ENCODE data around the gene CDH12.
"Not testable (repeated sequence)": the region's sequence is repeated elsewhere in the genome, so short reads cannot be mapped to it uniquely, and the experiment has no call there.

CDH12 gene

GRCh38 chr5:22644859-22645258, 208.3 kb downstream of the CDH12 start:
- DNase-seq: no peak

GRCh38 chr5:22643356-22643755, 209.8 kb downstream of the CDH12 start:
- no peak for DNase-seq

GRCh38 chr5:22631683-22632082, 221.5 kb downstream of the CDH12 start:
- no peak for DNase-seq

GRCh38 chr5:22627029-22627428, 226.1 kb downstream of the CDH12 start:
- DNase-seq: no peak

- no peak for DNase-seq
Measured at GRCh38 chr5:22625451-22625850, 227.7 kb downstream of the CDH12 start.

- DNase-seq: no peak
Measured at GRCh38 chr5:22621084-22621483, 232.1 kb downstream of the CDH12 start.

GRCh38 chr5:22615964-22616363, 237.2 kb downstream of the CDH12 start:
- no peak for DNase-seq

- no peak for DNase-seq
Measured at GRCh38 chr5:22614486-22615094, 238.6 kb downstream of the CDH12 start.

- no peak for DNase-seq
Measured at GRCh38 chr5:22612928-22613327, 240.2 kb downstream of the CDH12 start.

GRCh38 chr5:22611327-22611726, 241.8 kb downstream of the CDH12 start:
- DNase-seq: no peak

- not testable (repeated sequence) for DNase-seq
Measured at GRCh38 chr5:22607498-22607897, 245.6 kb downstream of the CDH12 start.

GRCh38 chr5:22605473-22605872, 247.7 kb downstream of the CDH12 start:
- DNase-seq: no peak

GRCh38 chr5:22604711-22605110, 248.4 kb downstream of the CDH12 start:
- DNase-seq: no peak

GRCh38 chr5:22598796-22599195, 254.3 kb downstream of the CDH12 start:
- DNase-seq: no peak

- no peak for DNase-seq
Measured at GRCh38 chr5:22596404-22596970, 256.7 kb downstream of the CDH12 start.

GRCh38 chr5:22594491-22594890, 258.7 kb downstream of the CDH12 start:
- DNase-seq: no peak

GRCh38 chr5:22593592-22593991, 259.6 kb downstream of the CDH12 start:
- no peak for DNase-seq

- DNase-seq: no peak
Measured at GRCh38 chr5:22591461-22591860, 261.7 kb downstream of the CDH12 start.

GRCh38 chr5:22590677-22591268, 262.4 kb downstream of the CDH12 start:
- no peak for DNase-seq

- no peak for DNase-seq
Measured at GRCh38 chr5:22577711-22578110, 275.4 kb downstream of the CDH12 start.

- DNase-seq: no peak
Measured at GRCh38 chr5:22577006-22577405, 276.1 kb downstream of the CDH12 start.

GRCh38 chr5:22572941-22573340, 280.2 kb downstream of the CDH12 start:
- DNase-seq: no peak

GRCh38 chr5:22567983-22568382, 285.2 kb downstream of the CDH12 start:
- DNase-seq: no peak

- no peak for DNase-seq
Measured at GRCh38 chr5:22560147-22560546, 293.0 kb downstream of the CDH12 start.

GRCh38 chr5:22557251-22557650, 295.9 kb downstream of the CDH12 start:
- no peak for DNase-seq

All from activated CD4-positive, alpha-beta T cell treated with anti-CD3 and anti-CD28 coated beads, Interleukin-2, amount 50 U/mL, for 48 hours (primary cell).